K562 (cell line): ENCODE measurements around the gene OR2H2. TPM values are rescaled to one million over a fixed set of nuclear protein-coding genes. Genes with fewer than 3 reads are reported as not detected.

Source experiments
- ATAC-seq: fragments of 200-7000 bp; cut with Tn5 transposase; 3 replicates; pipeline ENCODE4 v1.9.1; 2020; ENCODE audit warnings: moderate library complexity
- BruUV-seq: library from RNA; stranded (reverse); fragments of 400-500 nt; replicated peaks from 2 replicates; lab custom pipeline; 2021; lab: Mats Ljungman, UMichigan
- CTCF ChIA-PET: fragments of 300-600 bp; formaldehyde crosslinking; extraction: SDS; loops from one replicate; lab custom pipeline; 2021; ENCODE audit warnings: low intra/inter-chr PET ratio; lab: Yijun Ruan, JAX
- POLR2A ChIA-PET: fragments of 300-600, 350-650 bp; sonication (Branson Sonifier 250); formaldehyde crosslinking; extraction: SDS; loops from one replicate; lab custom pipeline; 2021; ENCODE audit warnings: antibody characterized with exemption, inconsistent platforms; lab: Yijun Ruan, JAX
- DNase-seq, 4 experiments: peaks; one replicate each; pipeline versions ENCODE4 v3.0.0 to v3.0.0-alpha.2; 2011 to 2018; ENCODE audit warnings: low spot score in 3 of 4, mixed read lengths in 3 of 4; ENCODE audit errors: extremely low read depth in 1 of 4
- FAIRE-seq: peaks from 2 replicates; lab custom pipeline; 2011; peaks lifted over from hg19 to GRCh38; lab: Jason Lieb, UNC
- H2AFZ ChIP-seq: 2 replicates; pipeline ENCODE4 v1.6.0; 2011; ENCODE audit warnings: low read depth, low read length, control low read depth, inconsistent platforms
- H3K27ac ChIP-seq: fragments of 200-600 bp; 3 replicates; pipeline ENCODE4 v1.8.0; 2011; ENCODE audit warnings: low read depth, mild to moderate bottlenecking, control low read depth, inconsistent platforms, low read length, moderate library complexity, mixed read lengths; ENCODE audit errors: extremely low read depth
- H3K27me3 ChIP-seq, 2 experiments: fragments of 300-600 bp in 1 of 2; 2 replicates in 1 of 2; 3 replicates in 1 of 2; pipeline versions ENCODE4 v1.6.0 to v1.8.0; 2011; ENCODE audit warnings: inconsistent platforms in 2 of 2, low read length in 2 of 2, mild to moderate bottlenecking in 1 of 2, mixed read lengths in 1 of 2, moderate library complexity in 1 of 2; ENCODE audit not compliant: control insufficient read depth in 2 of 2, insufficient read depth in 2 of 2
- H3K36me3 ChIP-seq: fragments of 300-600 bp; 3 replicates; pipeline ENCODE4 v1.8.0; 2011; ENCODE audit warnings: mild to moderate bottlenecking, low read length, inconsistent platforms; ENCODE audit not compliant: control insufficient read depth, insufficient read depth
- H3K4me1 ChIP-seq, 2 experiments: fragments of 200-600 bp in 1 of 2; replicated peaks in 1 of 2; 2 replicates in 1 of 2; 3 replicates in 1 of 2; pipeline versions ENCODE4 v1.5.1 to v1.8.0; 2011; ENCODE audit warnings: inconsistent platforms in 2 of 2, low read length in 2 of 2, mild to moderate bottlenecking in 1 of 2, mixed read lengths in 1 of 2, moderate library complexity in 1 of 2; ENCODE audit not compliant: control insufficient read depth in 2 of 2, insufficient read depth in 2 of 2
- H3K4me2 ChIP-seq: 2 replicates; pipeline ENCODE4 v1.6.1; 2011; ENCODE audit warnings: low read length, control low read depth, inconsistent platforms, mixed read lengths; ENCODE audit not compliant: insufficient read depth
- H3K4me3 ChIP-seq: fragments of 200-600 bp; sonication (generic), shearing (Covaris generic); 2 replicates; pipeline ENCODE4 v1.5.1; 2016; ENCODE audit warnings: control low read depth, inconsistent platforms
- H3K79me2 ChIP-seq: fragments of 200-600 bp; 3 replicates; pipeline ENCODE4 v1.8.0; 2011; ENCODE audit warnings: low read length, inconsistent platforms; ENCODE audit not compliant: control insufficient read depth, insufficient read depth
- H3K9ac ChIP-seq, 2 experiments: 2 replicates each; pipeline versions ENCODE4 v1.6.0 to v1.6.1; 2011; ENCODE audit warnings: low read depth in 2 of 2, low read length in 2 of 2, control low read depth in 1 of 2, inconsistent platforms in 1 of 2, mild to moderate bottlenecking in 1 of 2, mixed read lengths in 1 of 2; ENCODE audit not compliant: insufficient read depth in 1 of 2
- H3K9me1 ChIP-seq: one replicate; pipeline ENCODE4 v1.6.0; 2011; ENCODE audit warnings: inconsistent platforms, mild to moderate bottlenecking, low read length, moderate library complexity; ENCODE audit not compliant: control insufficient read depth, insufficient read depth
- H3K9me3 ChIP-seq: replicated peaks from 2 replicates; pipeline ENCODE4 v1.5.1; 2011; ENCODE audit warnings: low read depth, low read length, inconsistent platforms; ENCODE audit not compliant: control insufficient read depth, insufficient read depth
- H4K20me1 ChIP-seq: replicated peaks from 2 replicates; pipeline ENCODE4 v1.6.1; 2011; ENCODE audit warnings: low read length, inconsistent platforms, mixed read lengths; ENCODE audit not compliant: control insufficient read depth, insufficient read depth
- GATAD2A ChIP-seq: fragments of 450-650 bp; IDR thresholded peaks from 2 replicates; pipeline ENCODE4 v1.6.1; 2017
- JUN ChIP-seq, 2 experiments: sonication (generic) in 1 of 2; formaldehyde crosslinking in 1 of 2; IDR thresholded peaks; 2 replicates each; pipeline versions ENCODE4 v1.6.1 to v1.8.0; 2012 to 2022; ENCODE audit warnings: borderline replicate concordance in 2 of 2, mild to moderate bottlenecking in 2 of 2, improper control_type of control experiment in 1 of 2, low read depth in 1 of 2, low read length in 1 of 2, missing genetic modification reagents in 1 of 2
- NCOA1 ChIP-seq: fragments of 450-650 bp; IDR thresholded peaks from 2 replicates; pipeline ENCODE4 v1.6.1; 2016; ENCODE audit warnings: low read depth
- TAF15 ChIP-seq: fragments of 200-400 bp; formaldehyde crosslinking; IDR thresholded peaks from 2 replicates; pipeline ENCODE4 v1.6.1; 2017; ENCODE audit warnings: mild to moderate bottlenecking, low read depth, low read length, moderate library complexity
- in situ Hi-C: fragments of 300-500 bp; cut with MboI; formaldehyde crosslinking; loops from 4 replicates; pipeline ENCODE4 v1.15.0; 2018; ENCODE audit warnings: inconsistent platforms, mixed read lengths
- intact Hi-C: fragments of 100-400 bp; cut with micrococcal nuclease; formaldehyde crosslinking; loops from 2 replicates; pipeline ENCODE4 v1.14.2; 2022
- polyA plus RNA-seq, 8 experiments: library from polyadenylated mRNA; depleted of rRNA in 4 of 8; stranded (reverse) in 5 of 8; unstranded in 3 of 8; fragments of >200 nt; fragmentation: Nextera tagmentation in 2 of 8; fragmentation: Illumina TruSeq in 1 of 8; extraction: Ambion mirVana in 2 of 8; extraction: Trizol in 1 of 8; gene quantifications; 2 replicates each; pipeline versions ENCODE4 v1.2.1 to v1.2.3, GENCODE V29; 2011 to 2014; ENCODE audit warnings: inconsistent platforms in 1 of 8, missing spikeins in 1 of 8
- total RNA-seq, 7 experiments: library from RNA; depleted of rRNA in 6 of 7; stranded (reverse); fragments of >200 nt in 6 of 7; fragmentation: Illumina TruSeq in 2 of 7; extraction: Trizol in 2 of 7; gene quantifications; 2 replicates each; pipeline versions ENCODE4 v1.2.1 to v1.2.3, GENCODE V29; 2011 to 2021; ENCODE audit warnings: low replicate concordance in 1 of 7
- TF ChIP-seq, protein P1 (sequence below): fragments of 450-650 bp; IDR thresholded peaks from 2 replicates; pipeline ENCODE4 v1.7.0; 2016; ENCODE audit warnings: borderline replicate concordance

OR2H2 gene
- total and polyA plus RNA-seq, 9 of the 15 experiments (the other 6 are each of a cell fraction or from before 2014, with no cell fraction given) = not detected

DNA sequence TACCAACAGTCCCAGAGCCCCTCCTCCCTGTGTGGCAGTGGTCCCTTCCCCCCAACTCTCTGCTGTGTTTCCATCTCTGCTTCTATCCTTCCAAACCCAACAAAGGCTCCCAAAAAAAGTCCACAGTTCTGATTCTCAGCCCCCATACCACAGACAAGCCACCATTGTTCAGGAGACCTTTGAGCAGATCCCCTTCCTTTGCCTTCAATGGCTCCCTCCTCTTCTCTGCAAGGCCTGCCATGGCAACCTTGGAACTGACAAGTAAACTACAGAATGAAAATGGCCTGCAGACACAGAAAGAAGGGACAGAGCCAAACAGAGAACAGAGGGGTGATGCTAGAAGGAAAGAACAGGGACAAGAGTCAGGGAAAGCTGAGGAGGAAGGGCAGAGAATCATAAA lies 23.2 kb downstream of the OR2H2 start:
- DNase-seq (no peak), FAIRE-seq (no peak), ATAC-seq (no peak)
- TF ChIP-seq GATAD2A (no peak), JUN (IDR thresholded peaks at IDR 0.05; ENCODE audit: borderline replicate concordance, low read depth, low read length) (no peak), JUN (CRISPR knock-in tag; IDR thresholded peaks at IDR 0.05; ENCODE audit: borderline replicate concordance) (no peak), NCOA1 (no peak), TAF15 (no peak)
- TF ChIP-seq, protein P1, sequence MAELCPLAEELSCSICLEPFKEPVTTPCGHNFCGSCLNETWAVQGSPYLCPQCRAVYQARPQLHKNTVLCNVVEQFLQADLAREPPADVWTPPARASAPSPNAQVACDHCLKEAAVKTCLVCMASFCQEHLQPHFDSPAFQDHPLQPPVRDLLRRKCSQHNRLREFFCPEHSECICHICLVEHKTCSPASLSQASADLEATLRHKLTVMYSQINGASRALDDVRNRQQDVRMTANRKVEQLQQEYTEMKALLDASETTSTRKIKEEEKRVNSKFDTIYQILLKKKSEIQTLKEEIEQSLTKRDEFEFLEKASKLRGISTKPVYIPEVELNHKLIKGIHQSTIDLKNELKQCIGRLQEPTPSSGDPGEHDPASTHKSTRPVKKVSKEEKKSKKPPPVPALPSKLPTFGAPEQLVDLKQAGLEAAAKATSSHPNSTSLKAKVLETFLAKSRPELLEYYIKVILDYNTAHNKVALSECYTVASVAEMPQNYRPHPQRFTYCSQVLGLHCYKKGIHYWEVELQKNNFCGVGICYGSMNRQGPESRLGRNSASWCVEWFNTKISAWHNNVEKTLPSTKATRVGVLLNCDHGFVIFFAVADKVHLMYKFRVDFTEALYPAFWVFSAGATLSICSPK = no peak
- Histone ChIP-seq H4K20me1 (peaks cover 11% of the 10 kb centered on the region), H3K79me2 (no peaks in the 10 kb centered on the region), H3K9ac (no peak overlapping the region), H3K9me1 (peaks cover 5% of the 10 kb centered on the region), H3K27ac (no peak overlapping the region), H2AFZ (no peak overlapping the region), H3K4me2 (no peak overlapping the region), H3K4me3 (no peak overlapping the region), H3K9me3 (no peaks in the 10 kb centered on the region), H3K27me3 (no peaks in the 10 kb centered on the region), H3K4me1 (no peaks in the 10 kb centered on the region; a peak in 2 of 5 replicates), H3K36me3 (peaks cover 97% of the 10 kb centered on the region)
- ChIA-PET POLR2A (interaction anchor here (0.7 to 0.9 kb wide), 3 partner anchors 9 to 40 kb away, joined by 3 read pairs; no protein-coding TSS in a partner anchor), CTCF (no interaction called here)
- intact Hi-C loops (no loop called here), in situ Hi-C loops (loop anchor here (10.0 kb wide), 1 partner anchor 913 kb away; no protein-coding TSS in a partner anchor)
- BruUV-seq = no TSS peak
